Activated CD4-positive, alpha-beta T cell treated with anti-CD3 and anti-CD28 coated beads for 48 hours (primary cell): Measurements from ENCODE around the gene TUG1.
A peak's percentile ranks its signal among the peaks of the same experiment; 100 is the strongest.

Experiments used
- DNase-seq: peaks from one replicate; pipeline ENCODE4 v3.0.0-alpha.2; 2020

Gene TUG1

GRCh38 chr22:30947816-30948454 is 21.1 kb upstream of the TUG1 start:
- DNase-seq: no peak

GRCh38 chr22:30948930-30949342 is 20.1 kb upstream of the TUG1 start:
- DNase-seq: no peak

GRCh38 chr22:30949934-30950660 is 19.0 kb upstream of the TUG1 start:
- no peak for DNase-seq

- DNase-seq: no peak
These were observed 15.9 kb upstream of the TUG1 start for GRCh38 chr22:30953206-30953605.

GRCh38 chr22:30955153-30955552 is 13.9 kb upstream of the TUG1 start:
- no peak for DNase-seq

GRCh38 chr22:30964858-30965257 is 4.2 kb upstream of the TUG1 start:
- DNase-seq: no peak

GRCh38 chr22:30968015-30968923 is 796 bp upstream of the TUG1 start, which contains the start of gene MORC2:
TSS of gene MORC2 (minus strand) at chr22:30968774. CDS start at chr22:30967889, 885 bp downstream.
- no peak for DNase-seq

GRCh38 chr22:30969532-30970355 is 679 bp downstream of the TUG1 start:
- peak; percentile 51 for DNase-seq

GRCh38 chr22:30970356-30970746 is 1.3 kb downstream of the TUG1 start:
- no peak for DNase-seq

GRCh38 chr22:30978304-30978962 is 9.4 kb downstream of the TUG1 start:
- DNase-seq: no peak

- no peak for DNase-seq
These were observed 10.9 kb downstream of the TUG1 start for GRCh38 chr22:30979932-30980331.

- no peak for DNase-seq
These were observed 13.4 kb downstream of the TUG1 start for GRCh38 chr22:30982512-30982911.

GRCh38 chr22:30984317-30984716 is 15.3 kb downstream of the TUG1 start:
- DNase-seq: no peak

- DNase-seq: no peak
These were observed 16.6 kb downstream of the TUG1 start for GRCh38 chr22:30985561-30986208.

GRCh38 chr22:30989474-30989873 is 20.4 kb downstream of the TUG1 start:
- no peak for DNase-seq

- no peak for DNase-seq
These were observed 21.6 kb downstream of the TUG1 start for GRCh38 chr22:30990690-30991089.

- no peak for DNase-seq
These were observed 23.5 kb downstream of the TUG1 start for GRCh38 chr22:30992565-30992964.

- DNase-seq: no peak
These were observed 25.9 kb downstream of the TUG1 start for GRCh38 chr22:30994960-30995359.

GRCh38 chr22:30996462-30996861 is 27.4 kb downstream of the TUG1 start:
- no peak for DNase-seq

GRCh38 chr22:30998329-30998728 is 29.3 kb downstream of the TUG1 start:
- no peak for DNase-seq

- no peak for DNase-seq
These were observed 32.2 kb downstream of the TUG1 start for GRCh38 chr22:31001124-31001770.
